Thoracic aorta (tissue), 2 donors: ENCODE results near the gene RNF144A. TPM values are rescaled to one million over a fixed set of nuclear protein-coding genes. Genes with fewer than 3 reads are reported as not detected.

Source experiments
- ATAC-seq: fragments of 150-250 bp; one replicate; pipeline ENCODE4 v1.8.0; 2017; ENCODE audit warnings: low read depth; ENCODE audit not compliant: insufficient number of reproducible peaks, low FRiP score
- DNase-seq: peaks from one replicate; pipeline ENCODE4 v3.0.0-alpha.2; 2020; ENCODE audit warnings: low spot score
- H3K27ac ChIP-seq, 2 donors: fragments of 200-600 bp; sonication (generic); 1 replicate in 1 of 2; 2 replicates in 1 of 2; pipeline ENCODE4 v1.5.1; 2016; ENCODE audit warnings: mild to moderate bottlenecking in 2 of 2, moderate library complexity in 2 of 2
- H3K27me3 ChIP-seq: fragments of 200-600 bp; sonication (generic); replicated peaks from 2 replicates; pipeline ENCODE4 v1.6.0; 2016; ENCODE audit warnings: mild to moderate bottlenecking; ENCODE audit not compliant: insufficient read depth
- H3K36me3 ChIP-seq: fragments of 200-600 bp; sonication (generic); one replicate; pipeline ENCODE4 v1.5.1; 2016
- H3K4me1 ChIP-seq, 2 donors: fragments of 200-600 bp; sonication (generic); 1 replicate in 1 of 2; 2 replicates in 1 of 2; pipeline versions ENCODE4 v1.5.1 to v1.6.0; 2016; ENCODE audit warnings: low read depth in 2 of 2, mild to moderate bottlenecking in 1 of 2; ENCODE audit not compliant: control insufficient read depth in 1 of 2
- H3K4me3 ChIP-seq: fragments of 200-600 bp; sonication (generic); 2 replicates; pipeline ENCODE4 v1.5.1; 2016; ENCODE audit warnings: mild to moderate bottlenecking
- H3K9me3 ChIP-seq: fragments of 200-600 bp; sonication (generic); 2 replicates; pipeline ENCODE4 v1.5.1; 2016
- CTCF ChIP-seq: fragments of 200-600 bp; sonication (generic); IDR thresholded peaks from one replicate; pipeline ENCODE4 v1.5.1; 2019; ENCODE audit warnings: antibody characterized with exemption
- total RNA-seq, 2 donors: library from RNA; depleted of rRNA; stranded (reverse); fragments of >200 nt; gene quantifications; one replicate each; pipeline versions ENCODE4 v1.1.0 to v1.2.3, GENCODE V29; 2016

Gene RNF144A
- total RNA-seq, 2 donors from 2014 or later = 3.4 to 6.2 TPM

- Histone ChIP-seq H3K36me3 (no peaks in the 10 kb centered on the region), H3K4me3 (no peak overlapping the region), H3K27me3 (no peaks in the 10 kb centered on the region), H3K9me3 (no peaks in the 10 kb centered on the region), H3K27ac (no peak overlapping the region), H3K4me1 (peaks cover 0 to 6% of the 10 kb centered on the region in 2 donors)
- DNase-seq (no peak), ATAC-seq (no peak)
- TF ChIP-seq CTCF = no peak
These were observed 61.8 kb downstream of the RNF144A start for GRCh38 chr2:6978991-6979390.

- Histone ChIP-seq H3K4me1 (no peaks in the 10 kb centered on the region), H3K9me3 (no peaks in the 10 kb centered on the region), H3K4me3 (no peak overlapping the region), H3K27ac (no peak overlapping the region), H3K36me3 (no peaks in the 10 kb centered on the region), H3K27me3 (no peaks in the 10 kb centered on the region)
- DNase-seq (no peak), ATAC-seq (no peak)
- no peak for TF ChIP-seq CTCF
These were observed 65.2 kb downstream of the RNF144A start for GRCh38 chr2:6982449-6982848.

GRCh38 chr2:6982934-6983589 is 65.8 kb downstream of the RNF144A start:
- Histone ChIP-seq H3K9me3 (no peaks in the 10 kb centered on the region), H3K4me1 (no peaks in the 10 kb centered on the region), H3K4me3 (no peak overlapping the region), H3K36me3 (no peaks in the 10 kb centered on the region), H3K27ac (no peak overlapping the region), H3K27me3 (no peaks in the 10 kb centered on the region)
- no peak for DNase-seq
- no peak for TF ChIP-seq CTCF
- no peak for ATAC-seq

GRCh38 chr2:6986301-6986911 is 69.2 kb downstream of the RNF144A start:
- DNase-seq (no peak), ATAC-seq (no peak)
- no peaks in the 10 kb centered on the region for H3K27me3 ChIP-seq
- H3K9me3 ChIP-seq = no peaks in the 10 kb centered on the region
- no peaks in the 10 kb centered on the region for H3K4me1 ChIP-seq
- H3K36me3 ChIP-seq = no peaks in the 10 kb centered on the region
- H3K27ac ChIP-seq = no peak overlapping the region
- no peak overlapping the region for H3K4me3 ChIP-seq
- no peak for TF ChIP-seq CTCF

- no peaks in the 10 kb centered on the region for H3K27me3 ChIP-seq
- H3K27ac ChIP-seq = no peak overlapping the region
- TF ChIP-seq CTCF = no peak
- no peaks in the 10 kb centered on the region for H3K4me1 ChIP-seq
- H3K9me3 ChIP-seq = no peaks in the 10 kb centered on the region
- H3K36me3 ChIP-seq = no peaks in the 10 kb centered on the region
- no peak overlapping the region for H3K4me3 ChIP-seq
- no peak for DNase-seq
- no peak for ATAC-seq
These were observed 69.7 kb downstream of the RNF144A start for GRCh38 chr2:6986912-6987361.
